ENCODE measurements around the gene BCAS3. TPM values are rescaled to one million over a fixed set of nuclear protein-coding genes. Genes with fewer than 3 reads are reported as not detected.

The BCAS3 gene
- total RNA-seq, 1 donor from 2014 or later, result 38.1 TPM

DNA sequence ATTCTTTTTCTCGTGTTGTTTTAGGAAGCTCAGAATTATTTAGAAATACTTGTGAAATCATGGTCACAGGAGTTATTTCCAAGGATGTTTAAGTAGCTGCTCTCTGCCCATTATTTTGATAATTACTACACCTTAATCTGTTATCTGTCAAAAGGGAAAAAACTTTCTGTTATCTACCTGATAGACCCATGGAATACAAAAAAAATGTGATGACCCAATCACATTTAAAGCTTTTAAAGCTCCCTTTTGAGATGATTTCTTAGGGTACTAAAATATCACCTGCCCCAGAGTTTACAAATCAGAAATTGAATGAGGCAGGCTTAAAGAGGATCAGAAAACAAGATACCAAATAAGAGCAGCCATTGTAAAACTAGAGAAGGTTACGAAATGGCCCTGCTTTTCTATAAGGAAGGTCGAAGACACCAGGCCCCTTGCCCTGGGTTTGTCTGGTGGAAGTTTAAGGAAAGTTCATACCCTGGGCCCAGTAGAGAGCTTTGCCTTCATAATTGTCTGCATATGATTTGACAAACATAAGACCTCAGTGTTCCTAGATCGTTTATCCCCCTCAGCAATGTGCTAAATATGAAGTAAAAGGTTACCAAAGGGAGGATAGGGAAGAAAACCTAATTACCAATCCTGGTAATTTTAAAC, 572.1 kb downstream of the BCAS3 start:
- TF ChIP-seq CTCF (IDR thresholded peaks at IDR 0.05; ENCODE audit: unreplicated experiment), result no peak
- H3K4me3 Mint-ChIP-seq (ENCODE audit: unreplicated experiment), result no peak overlapping the region

GRCh38 chr17:61250335-61250890, 572.8 kb downstream of the BCAS3 start:
- peaks cover 2% of the 10 kb centered on the region for H3K27me3 Mint-ChIP-seq (ENCODE audit: unreplicated experiment)
- H3K27ac Mint-ChIP-seq (ENCODE audit: unreplicated experiment), result no peak overlapping the region
- no peak for TF ChIP-seq CTCF (IDR thresholded peaks at IDR 0.05; ENCODE audit: unreplicated experiment)
- no peaks in the 10 kb centered on the region for H3K36me3 Mint-ChIP-seq (ENCODE audit: low read depth, unreplicated experiment)
- peaks cover 26% of the 10 kb centered on the region for H3K4me1 Mint-ChIP-seq (ENCODE audit: unreplicated experiment)
- DNase-seq (ENCODE audit: low spot score), result no peak
- no peak overlapping the region for H3K4me3 Mint-ChIP-seq (ENCODE audit: unreplicated experiment)
- H3K9me3 Mint-ChIP-seq (ENCODE audit: unreplicated experiment), result no peaks in the 10 kb centered on the region

More for the DNA sequence above, 572.1 kb downstream of the BCAS3 start:
- H3K36me3 Mint-ChIP-seq (ENCODE audit: low read depth, unreplicated experiment), result no peaks in the 10 kb centered on the region
- peaks cover 28% of the 10 kb centered on the region for H3K4me1 Mint-ChIP-seq (ENCODE audit: unreplicated experiment)
- H3K27me3 Mint-ChIP-seq (ENCODE audit: unreplicated experiment), result peaks cover 2% of the 10 kb centered on the region
- H3K27ac Mint-ChIP-seq (ENCODE audit: unreplicated experiment), result no peak overlapping the region
- no peaks in the 10 kb centered on the region for H3K9me3 Mint-ChIP-seq (ENCODE audit: unreplicated experiment)
- DNase-seq (ENCODE audit: low spot score), result no peak

DNA sequence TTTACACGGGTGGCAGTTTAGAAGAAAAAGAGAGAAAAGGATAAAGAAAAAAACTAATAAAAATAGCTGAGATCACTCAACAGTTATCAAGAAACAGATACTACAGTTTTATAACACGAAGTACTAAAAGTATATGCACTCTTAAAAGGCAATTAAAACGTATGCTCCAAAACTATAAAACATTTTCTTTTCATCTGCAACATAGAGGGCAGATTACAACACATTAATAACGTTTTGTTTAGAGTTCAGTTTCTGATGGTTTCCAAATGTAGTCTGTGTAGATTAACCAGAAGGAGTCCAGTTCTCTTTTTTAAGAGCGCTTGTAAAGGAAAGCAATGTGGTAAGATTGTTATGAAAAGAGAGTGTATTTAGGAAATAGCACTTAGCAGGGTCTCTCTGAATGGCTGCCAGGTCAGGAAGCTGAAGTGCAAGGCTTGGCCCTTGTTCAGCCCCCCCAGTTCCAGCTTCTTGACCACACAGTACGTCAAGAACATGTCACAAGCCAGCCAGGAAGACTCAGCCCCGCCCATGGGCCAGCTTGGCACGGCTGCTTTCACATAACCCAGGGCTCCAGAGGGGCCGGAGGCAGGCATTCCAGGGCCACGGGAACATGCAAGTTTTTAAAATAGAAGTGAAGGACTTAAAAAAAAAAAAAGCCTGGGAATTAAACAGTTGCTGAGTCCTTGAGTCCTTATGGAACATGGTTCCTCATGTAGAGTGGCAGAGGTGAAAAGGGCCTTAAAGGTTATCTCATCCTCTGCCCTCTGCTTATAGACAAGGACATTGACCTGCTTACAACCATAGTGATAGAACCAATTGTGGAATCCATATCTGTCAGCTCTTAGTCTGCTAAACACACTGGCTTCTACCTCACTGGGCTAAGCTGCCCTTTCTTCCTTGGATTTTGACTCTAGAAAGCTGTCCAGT, 574.6 kb downstream of the BCAS3 start:
- TF ChIP-seq CTCF (IDR thresholded peaks at IDR 0.05; ENCODE audit: unreplicated experiment), result no peak
- no peaks in the 10 kb centered on the region for H3K36me3 Mint-ChIP-seq (ENCODE audit: low read depth, unreplicated experiment)
- H3K9me3 Mint-ChIP-seq (ENCODE audit: unreplicated experiment), result no peaks in the 10 kb centered on the region
- H3K27me3 Mint-ChIP-seq (ENCODE audit: unreplicated experiment), result peaks cover 2% of the 10 kb centered on the region
- H3K27ac Mint-ChIP-seq (ENCODE audit: unreplicated experiment), result no peak overlapping the region
- DNase-seq (ENCODE audit: low spot score), result no peak
- H3K4me3 Mint-ChIP-seq (ENCODE audit: unreplicated experiment), result no peak overlapping the region
- H3K4me1 Mint-ChIP-seq (ENCODE audit: unreplicated experiment), result peaks cover 26% of the 10 kb centered on the region

DNA sequence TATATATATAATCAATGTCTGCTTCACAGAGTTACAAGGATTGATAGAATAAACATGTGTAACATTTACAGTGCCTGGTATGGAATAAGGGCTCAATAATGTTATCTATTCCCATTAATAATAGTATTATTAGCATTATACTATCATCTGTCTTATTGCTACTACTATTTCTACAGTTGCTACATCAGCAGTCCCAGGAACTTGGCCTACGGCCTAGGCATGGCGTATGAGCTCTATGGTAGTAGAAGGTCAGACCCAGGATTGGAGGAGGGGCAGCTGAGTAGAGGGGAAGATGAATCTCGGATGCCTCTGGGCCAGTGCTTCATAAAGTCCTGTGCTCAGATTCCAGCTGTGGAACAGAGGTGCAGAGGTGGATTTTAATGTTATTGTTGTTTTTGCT, 575.7 kb downstream of the BCAS3 start:
- no peaks in the 10 kb centered on the region for H3K36me3 Mint-ChIP-seq (ENCODE audit: low read depth, unreplicated experiment)
- H3K9me3 Mint-ChIP-seq (ENCODE audit: unreplicated experiment), result no peaks in the 10 kb centered on the region
- no peak overlapping the region for H3K27ac Mint-ChIP-seq (ENCODE audit: unreplicated experiment)
- H3K27me3 Mint-ChIP-seq (ENCODE audit: unreplicated experiment), result peaks cover 2% of the 10 kb centered on the region
- TF ChIP-seq CTCF (IDR thresholded peaks at IDR 0.05; ENCODE audit: unreplicated experiment), result no peak
- H3K4me1 Mint-ChIP-seq (ENCODE audit: unreplicated experiment), result peaks cover 23% of the 10 kb centered on the region
- no peak overlapping the region for H3K4me3 Mint-ChIP-seq (ENCODE audit: unreplicated experiment)
- DNase-seq (ENCODE audit: low spot score), result no peak
